ENCODE results near the gene BCAR3.

BCAR3 gene

GRCh38 chr1:93635614-93636543 lies 45.8 kb downstream of the BCAR3 start:
- DNase-seq: no peak

- no peak for DNase-seq
Measured at GRCh38 chr1:93633313-93633712, 48.3 kb downstream of the BCAR3 start.

GRCh38 chr1:93631626-93632365 lies 49.8 kb downstream of the BCAR3 start:
- no peak for DNase-seq

GRCh38 chr1:93630168-93630567 lies 51.5 kb downstream of the BCAR3 start:
- DNase-seq: no peak

- peak; percentile 76 for DNase-seq
Measured at GRCh38 chr1:93629101-93630059, 52.3 kb downstream of the BCAR3 start.

GRCh38 chr1:93628681-93629080 lies 53.0 kb downstream of the BCAR3 start:
- no peak for DNase-seq

GRCh38 chr1:93625582-93626327 lies 55.9 kb downstream of the BCAR3 start:
- DNase-seq: peak; percentile 84

GRCh38 chr1:93623875-93624274 lies 57.8 kb downstream of the BCAR3 start:
- peak; percentile 78 for DNase-seq

GRCh38 chr1:93623436-93623835 lies 58.2 kb downstream of the BCAR3 start:
- DNase-seq: peak; percentile 41

GRCh38 chr1:93621246-93621645 lies 60.4 kb downstream of the BCAR3 start:
- no peak for DNase-seq

- no peak for DNase-seq
Measured at GRCh38 chr1:93620841-93621210, 60.8 kb downstream of the BCAR3 start.

GRCh38 chr1:93620172-93620840 lies 61.3 kb downstream of the BCAR3 start:
- peak; percentile 68 for DNase-seq

GRCh38 chr1:93619507-93620171 lies 62.0 kb downstream of the BCAR3 start:
- no peak for DNase-seq

- DNase-seq: no peak
Measured at GRCh38 chr1:93617670-93618499, 63.8 kb downstream of the BCAR3 start.

- no peak for DNase-seq
Measured at GRCh38 chr1:93616996-93617669, 64.5 kb downstream of the BCAR3 start.

- DNase-seq: no peak
Measured at GRCh38 chr1:93616221-93616995, 65.2 kb downstream of the BCAR3 start.

- peak; percentile 72 for DNase-seq
Measured at GRCh38 chr1:93615582-93616150, 66.0 kb downstream of the BCAR3 start.

- DNase-seq: peak; percentile 82
Measured at GRCh38 chr1:93614986-93615581, 66.6 kb downstream of the BCAR3 start.
